ENCODE measurements around the gene RANBP1. TPM values are rescaled to one million over a fixed set of nuclear protein-coding genes. Genes with fewer than 3 reads are reported as not detected.

Gene RANBP1
- total and polyA plus RNA-seq, 2 donors (not counting 1 experiment from before 2014, with no cell fraction given): 67.0 to 77.6 TPM

GRCh38 chr22:20111689-20112622 lies 3.9 kb upstream of the RANBP1 start:
- Histone ChIP-seq H3K4me3 (ENCODE audit: control extremely low read depth in 1 of 5, extremely low read depth in 1 of 5, insufficient read depth in 1 of 5, low read depth in 2 of 5, low read length in 4 of 5) (no peak overlapping the region), H3K27me3 (replicated peaks in 1 of 4; ENCODE audit: control extremely low read depth in 1 of 4, control insufficient read depth in 3 of 4, insufficient read depth in 4 of 4, low read length in 3 of 4) (no peaks in the 10 kb centered on the region), H3K27ac (ENCODE audit: low read length in 2 of 2) (no peak overlapping the region), H2AFZ (ENCODE audit: insufficient read depth, low read depth, low read length, poor library complexity, severe bottlenecking) (no peak overlapping the region), H3K79me2 (ENCODE audit: control insufficient read depth, insufficient read depth, low read length) (peaks cover 20% of the 10 kb centered on the region), H3K4me2 (replicated peaks; ENCODE audit: low read depth, low read length, poor library complexity, severe bottlenecking) (no peak overlapping the region), H3K9ac (ENCODE audit: low read length) (no peak overlapping the region), H3K9me3 (ENCODE audit: control extremely low read depth in 1 of 3, control insufficient read depth in 2 of 3, insufficient read depth in 1 of 3, low read length in 2 of 3) (no peaks in the 10 kb centered on the region), H3K4me1 (ENCODE audit: control insufficient read depth in 2 of 2, insufficient read depth in 2 of 2, low read length in 2 of 2) (peaks cover 8 to 25% of the 10 kb centered on the region in 2 donors), H4K20me1 (ENCODE audit: control insufficient read depth, insufficient read depth, low read length, poor library complexity, severe bottlenecking) (peaks cover 10% of the 10 kb centered on the region), H3K36me3 (replicated peaks in 1 of 2; ENCODE audit: control extremely low read depth in 1 of 2, control insufficient read depth in 1 of 2, extremely low read depth in 1 of 2, insufficient read depth in 2 of 2, low read length in 1 of 2) (peaks cover 0 to 55% of the 10 kb centered on the region in 2 experiments)
- no peak overlapping the region for H3K4me3 Mint-ChIP-seq
- no peaks in the 10 kb centered on the region for H3K27me3 Mint-ChIP-seq
- H3K9me3 Mint-ChIP-seq (ENCODE audit: insufficient read depth): no peaks in the 10 kb centered on the region
- 70% methylated on average over 2 of the region's 7 CpGs for WGBS (ENCODE audit: insufficient coverage)
- ChIA-PET POLR2A (interaction anchor here (0.7 kb wide), 1 partner anchor 916 kb away, joined by 9 read pairs; no protein-coding TSS in a partner anchor), CTCF (interaction anchor here (0.7 to 1.9 kb wide), 6 partner anchors 8 to 341 kb away, joined by 3 to 9 read pairs (median 4); no protein-coding TSS in a partner anchor)
- DNase-seq (no peak), ATAC-seq (ENCODE audit: low read depth) (no peak)
- TF ChIP-seq CTCF (IDR thresholded peaks at IDR 0.05): no peak
- TF ChIP-seq EZH2 (IDR thresholded peaks at IDR 0.05; ENCODE audit: borderline replicate concordance, insufficient read depth, low read depth, low read length, poor library complexity, severe bottlenecking): no peak
- H3K4me1 Mint-ChIP-seq: peaks cover 18% of the 10 kb centered on the region
- H3K27ac Mint-ChIP-seq: peak overlapping the region; percentile 50
- intact Hi-C loops (cut with micrococcal nuclease): loop anchor here (10.0 kb wide), 1 partner anchor 743 kb away; the partner anchor contains the start of genes PI4KA and SNAP29
